Type B pancreatic cell (in vitro differentiated cells): ENCODE data around the gene PLCB3. TPM values are rescaled to one million over a fixed set of nuclear protein-coding genes. Genes with fewer than 3 reads are reported as not detected.

Experiments
- DNase-seq: peaks from one replicate; pipeline ENCODE4 v3.0.0; 2021; ENCODE audit warnings: mixed read lengths; ENCODE audit not compliant: unreplicated experiment; ENCODE audit errors: extremely low spot score
- H3K27ac Mint-ChIP-seq: 2 replicates; pipeline ENCODE4 v1.8.0; 2021; ENCODE audit warnings: mild to moderate bottlenecking, mixed read lengths
- H3K27me3 Mint-ChIP-seq: 2 replicates; pipeline ENCODE4 v1.8.0; 2021; ENCODE audit warnings: mixed read lengths
- H3K36me3 Mint-ChIP-seq: 2 replicates; pipeline ENCODE4 v1.8.0; 2021; ENCODE audit warnings: mixed read lengths
- H3K4me1 Mint-ChIP-seq: one replicate; pipeline ENCODE4 v1.8.0; 2021; ENCODE audit warnings: mixed read lengths; ENCODE audit not compliant: unreplicated experiment
- H3K4me3 Mint-ChIP-seq: 2 replicates; pipeline ENCODE4 v1.8.0; 2021; ENCODE audit warnings: mild to moderate bottlenecking, mixed read lengths
- H3K9me3 Mint-ChIP-seq: 2 replicates; pipeline ENCODE4 v1.8.0; 2021; ENCODE audit warnings: mixed read lengths
- total RNA-seq: library from RNA; stranded (reverse); gene quantifications from 2 replicates; pipeline ENCODE4 v1.2.1, GENCODE V29; 2021; ENCODE audit warnings: low replicate concordance
- TF ChIP-seq, protein P1 (sequence below): fragments of 200-600 bp; sonication (generic); conservative IDR thresholded peaks from 2 replicates; pipeline ENCODE4 v1.5.0; 2021; ENCODE audit warnings: antibody characterized with exemption, mild to moderate bottlenecking

The PLCB3 gene
- total RNA-seq, 1 donor from 2014 or later, result 40.7 TPM

DNA sequence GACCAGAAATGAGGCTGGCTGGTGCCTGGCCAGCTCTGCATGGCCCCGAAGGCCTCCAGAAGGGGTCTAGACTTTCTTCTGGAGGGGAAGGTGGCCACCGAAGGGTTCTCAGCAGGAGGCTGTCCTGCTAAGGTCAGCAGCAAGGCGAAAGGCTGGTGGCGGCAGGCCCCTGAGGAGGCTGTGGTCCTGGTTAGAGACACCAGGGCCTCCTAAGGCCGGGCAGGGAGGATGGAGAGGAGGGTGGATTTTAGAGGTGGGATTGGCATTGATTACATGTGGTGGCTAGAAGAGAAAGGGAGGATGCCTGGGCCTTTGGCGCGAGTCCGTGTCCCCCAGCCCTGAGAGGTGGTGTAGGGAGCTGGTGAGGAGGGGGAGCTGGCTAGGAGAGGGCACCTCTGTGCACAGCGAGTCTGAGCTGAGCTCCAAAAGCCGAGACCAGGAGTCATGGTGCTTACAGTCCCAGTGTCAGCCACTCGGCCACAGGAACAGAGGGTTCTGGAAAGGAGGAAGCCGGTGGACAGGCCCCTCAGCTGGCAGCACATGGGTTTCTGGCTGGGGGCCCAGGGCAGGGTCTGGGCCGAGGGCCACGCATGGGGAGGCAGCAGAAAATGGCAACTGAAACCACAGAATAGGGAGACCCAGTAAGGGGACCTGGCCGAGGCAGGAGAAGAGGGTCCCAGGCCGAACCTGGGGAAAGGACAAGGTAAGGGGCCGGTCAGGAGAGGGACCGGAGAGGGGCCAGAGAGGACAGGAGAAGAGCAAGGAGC, 42.4 kb upstream of the PLCB3 start:
- TF ChIP-seq, protein P1, sequence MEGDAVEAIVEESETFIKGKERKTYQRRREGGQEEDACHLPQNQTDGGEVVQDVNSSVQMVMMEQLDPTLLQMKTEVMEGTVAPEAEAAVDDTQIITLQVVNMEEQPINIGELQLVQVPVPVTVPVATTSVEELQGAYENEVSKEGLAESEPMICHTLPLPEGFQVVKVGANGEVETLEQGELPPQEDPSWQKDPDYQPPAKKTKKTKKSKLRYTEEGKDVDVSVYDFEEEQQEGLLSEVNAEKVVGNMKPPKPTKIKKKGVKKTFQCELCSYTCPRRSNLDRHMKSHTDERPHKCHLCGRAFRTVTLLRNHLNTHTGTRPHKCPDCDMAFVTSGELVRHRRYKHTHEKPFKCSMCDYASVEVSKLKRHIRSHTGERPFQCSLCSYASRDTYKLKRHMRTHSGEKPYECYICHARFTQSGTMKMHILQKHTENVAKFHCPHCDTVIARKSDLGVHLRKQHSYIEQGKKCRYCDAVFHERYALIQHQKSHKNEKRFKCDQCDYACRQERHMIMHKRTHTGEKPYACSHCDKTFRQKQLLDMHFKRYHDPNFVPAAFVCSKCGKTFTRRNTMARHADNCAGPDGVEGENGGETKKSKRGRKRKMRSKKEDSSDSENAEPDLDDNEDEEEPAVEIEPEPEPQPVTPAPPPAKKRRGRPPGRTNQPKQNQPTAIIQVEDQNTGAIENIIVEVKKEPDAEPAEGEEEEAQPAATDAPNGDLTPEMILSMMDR, result no peak
- DNase-seq, result no peak
- Mint-ChIP-seq H3K27ac (no peak overlapping the region), H3K36me3 (peaks cover 12% of the 10 kb centered on the region), H3K4me1 (peaks cover 9% of the 10 kb centered on the region), H3K9me3 (no peaks in the 10 kb centered on the region), H3K4me3 (no peak overlapping the region), H3K27me3 (no peaks in the 10 kb centered on the region)

DNA sequence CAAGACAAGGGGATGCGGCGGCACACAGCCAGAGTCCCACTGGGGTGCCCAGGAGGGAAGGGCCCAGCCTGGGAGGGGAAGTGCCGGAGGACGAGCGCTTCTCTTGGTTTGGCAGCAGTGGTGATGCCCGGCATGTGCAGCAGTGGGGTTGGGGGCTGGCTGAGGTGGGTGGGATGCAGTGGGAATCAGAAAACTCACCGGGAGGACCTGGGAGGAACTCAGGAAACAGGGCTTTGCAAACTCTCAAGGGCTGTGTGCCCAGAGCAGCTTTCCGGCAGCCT, 41.8 kb upstream of the PLCB3 start:
- Mint-ChIP-seq H3K9me3 (no peaks in the 10 kb centered on the region), H3K27me3 (no peaks in the 10 kb centered on the region), H3K27ac (no peak overlapping the region)

DNA sequence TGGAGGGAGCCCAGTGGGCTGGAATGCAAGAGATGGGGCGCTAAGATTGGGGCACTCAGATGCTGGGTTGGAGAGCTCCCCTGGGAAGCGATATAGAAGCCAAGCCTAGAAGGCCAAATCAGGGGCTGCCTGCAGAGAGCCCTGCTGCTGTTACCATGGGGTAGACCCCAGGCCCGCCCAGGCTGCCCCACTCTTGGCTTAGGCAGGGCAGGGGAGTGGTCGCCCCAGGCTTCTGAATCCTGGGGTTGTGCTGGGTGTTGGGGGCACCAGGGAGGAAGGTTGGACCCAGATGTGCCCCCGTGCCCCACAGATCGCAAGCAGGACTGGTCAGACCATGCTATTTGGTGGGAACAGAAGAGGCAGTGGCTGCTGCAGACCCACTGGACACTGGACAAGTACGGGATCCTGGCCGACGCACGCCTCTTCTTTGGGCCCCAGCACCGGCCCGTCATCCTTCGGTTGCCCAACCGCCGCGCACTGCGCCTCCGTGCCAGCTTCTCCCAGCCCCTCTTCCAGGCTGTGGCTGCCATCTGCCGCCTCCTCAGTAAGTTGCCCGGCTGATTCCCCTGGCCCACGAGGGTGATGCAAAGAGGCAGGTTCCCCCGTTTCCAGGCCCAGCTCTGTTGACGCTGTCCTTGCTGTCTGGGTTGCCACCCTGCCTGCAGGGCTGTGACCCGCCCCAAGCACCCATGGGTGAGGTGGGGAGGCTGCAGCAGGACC, 40.9 kb upstream of the PLCB3 start:
- H3K36me3 Mint-ChIP-seq, result peaks cover 8% of the 10 kb centered on the region
- no peak overlapping the region for H3K27ac Mint-ChIP-seq
- no peaks in the 10 kb centered on the region for H3K4me1 Mint-ChIP-seq
- TF ChIP-seq, protein P1, result no peak
- H3K27me3 Mint-ChIP-seq, result no peaks in the 10 kb centered on the region
- no peak overlapping the region for H3K4me3 Mint-ChIP-seq
- no peak for DNase-seq
- H3K9me3 Mint-ChIP-seq, result no peaks in the 10 kb centered on the region

More for the DNA sequence above, 41.8 kb upstream of the PLCB3 start:
- Mint-ChIP-seq H3K4me3 (no peak overlapping the region), H3K36me3 (peaks cover 7% of the 10 kb centered on the region), H3K4me1 (peaks cover 3% of the 10 kb centered on the region)
- TF ChIP-seq, protein P1, result no peak
- DNase-seq, result no peak

DNA sequence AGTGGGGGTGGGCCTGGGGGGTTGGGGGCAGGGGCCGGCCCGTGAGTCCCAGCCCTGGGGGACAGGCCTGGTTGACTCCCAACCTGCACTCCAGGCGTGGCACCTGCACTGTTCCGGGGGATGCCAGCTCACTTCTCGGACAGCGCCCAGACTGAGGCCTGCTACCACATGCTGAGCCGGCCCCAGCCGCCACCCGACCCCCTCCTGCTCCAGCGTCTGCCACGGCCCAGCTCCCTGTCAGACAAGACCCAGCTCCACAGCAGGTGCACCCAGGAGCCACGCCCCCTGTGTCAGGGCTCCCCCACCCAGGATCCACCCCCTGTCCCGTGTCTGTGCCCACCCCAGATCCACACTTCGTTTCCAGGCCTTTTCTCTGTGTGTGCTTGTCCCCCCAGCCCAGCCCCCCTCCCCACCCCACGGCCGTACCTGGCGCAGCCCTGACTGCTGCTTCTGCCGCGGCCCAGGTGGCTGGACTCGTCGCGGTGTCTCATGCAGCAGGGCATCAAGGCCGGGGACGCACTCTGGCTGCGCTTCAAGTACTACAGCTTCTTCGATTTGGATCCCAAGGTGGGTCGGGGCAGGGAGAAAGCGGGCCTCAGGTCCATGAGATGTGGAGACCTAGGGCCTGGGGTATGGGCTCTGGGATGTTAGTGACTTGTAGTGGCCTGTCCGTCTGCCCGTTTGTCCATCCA, 40.0 kb upstream of the PLCB3 start:
- Mint-ChIP-seq H3K27me3 (no peaks in the 10 kb centered on the region), H3K36me3 (peaks cover 8% of the 10 kb centered on the region), H3K9me3 (no peaks in the 10 kb centered on the region), H3K4me3 (no peak overlapping the region), H3K27ac (no peak overlapping the region), H3K4me1 (no peaks in the 10 kb centered on the region)
- TF ChIP-seq, protein P1, result no peak
- no peak for DNase-seq

DNA sequence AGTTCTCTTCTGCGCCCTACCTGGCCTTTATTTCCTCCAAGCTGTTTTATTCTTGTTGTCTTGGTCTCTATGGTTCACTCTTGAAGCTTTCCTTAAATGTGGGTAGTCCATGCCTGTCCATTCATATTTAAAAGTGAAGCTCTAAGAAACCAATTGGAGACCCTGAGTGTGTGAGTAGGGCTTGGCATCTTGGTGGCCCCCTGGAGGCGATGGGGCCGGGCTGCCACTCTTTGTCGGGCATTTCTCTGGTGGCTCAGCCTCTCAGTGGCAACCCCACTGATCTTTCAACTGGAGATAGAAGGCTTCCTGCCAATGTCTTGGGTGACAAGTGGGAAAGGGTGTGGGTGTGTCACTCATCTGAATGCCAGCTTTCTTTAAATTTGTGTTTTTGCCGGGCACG, 34.5 kb upstream of the PLCB3 start:
- H3K4me1 Mint-ChIP-seq, result no peaks in the 10 kb centered on the region
- H3K36me3 Mint-ChIP-seq, result peaks cover 8% of the 10 kb centered on the region
- no peaks in the 10 kb centered on the region for H3K9me3 Mint-ChIP-seq
- no peak overlapping the region for H3K27ac Mint-ChIP-seq
- no peak for DNase-seq
- no peak overlapping the region for H3K4me3 Mint-ChIP-seq
- H3K27me3 Mint-ChIP-seq, result no peaks in the 10 kb centered on the region
- TF ChIP-seq, protein P1, result no peak
